Measurements from ENCODE around the gene CDYL.

CDYL gene, protein sequence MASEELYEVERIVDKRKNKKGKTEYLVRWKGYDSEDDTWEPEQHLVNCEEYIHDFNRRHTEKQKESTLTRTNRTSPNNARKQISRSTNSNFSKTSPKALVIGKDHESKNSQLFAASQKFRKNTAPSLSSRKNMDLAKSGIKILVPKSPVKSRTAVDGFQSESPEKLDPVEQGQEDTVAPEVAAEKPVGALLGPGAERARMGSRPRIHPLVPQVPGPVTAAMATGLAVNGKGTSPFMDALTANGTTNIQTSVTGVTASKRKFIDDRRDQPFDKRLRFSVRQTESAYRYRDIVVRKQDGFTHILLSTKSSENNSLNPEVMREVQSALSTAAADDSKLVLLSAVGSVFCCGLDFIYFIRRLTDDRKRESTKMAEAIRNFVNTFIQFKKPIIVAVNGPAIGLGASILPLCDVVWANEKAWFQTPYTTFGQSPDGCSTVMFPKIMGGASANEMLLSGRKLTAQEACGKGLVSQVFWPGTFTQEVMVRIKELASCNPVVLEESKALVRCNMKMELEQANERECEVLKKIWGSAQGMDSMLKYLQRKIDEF

DNA sequence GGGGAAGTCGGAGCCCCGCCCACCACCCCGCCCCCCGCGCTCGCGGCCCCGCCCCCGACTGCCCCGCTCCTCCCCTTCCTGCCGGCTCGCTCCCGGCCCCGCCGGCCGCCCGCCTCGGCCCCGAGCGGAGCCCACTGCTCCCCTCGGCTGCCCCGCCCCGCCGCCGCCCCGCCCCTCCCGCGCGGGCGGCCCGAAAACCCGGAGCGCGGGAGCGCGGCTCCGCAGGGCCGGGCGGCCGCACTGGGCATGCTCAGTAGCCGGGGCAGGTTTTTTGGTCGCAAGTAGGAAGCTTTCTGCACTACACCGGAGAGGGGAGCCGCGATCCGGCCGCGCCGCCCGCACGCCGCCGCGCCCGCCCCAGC, at the start of gene CDYL:
TSS of gene CDYL (plus strand) at position 274 of the 362 bp plus-strand sequence. CDS start 380 bp downstream, outside the sequence.
- Histone ChIP-seq H3F3A (ENCODE audit: insufficient read depth) (peaks cover 9% of the 10 kb centered on the region), H3K79me2 (ENCODE audit: insufficient read depth, low read length) (peaks cover 35% of the 10 kb centered on the region), H2AFZ (ENCODE audit: low read depth, low read length, severe bottlenecking) (no peak within 1 kb of the TSS), H3K4me2 (ENCODE audit: low read depth, low read length, poor library complexity, severe bottlenecking) (peak within 1 kb of the TSS; percentile 70), H3K36me3 (ENCODE audit: low read length) (peaks cover 9% of the 10 kb centered on the region; the same call in 1 of the 2 replicates), H3K9me2 (replicated peaks; ENCODE audit: insufficient read depth, low read length) (no peaks in the 10 kb centered on the region), H3K27ac (ENCODE audit: low read depth, low read length) (no peak within 1 kb of the TSS), H4K20me1 (ENCODE audit: low read depth, low read length) (peaks cover 35% of the 10 kb centered on the region), H3K27me3 (ENCODE audit: low read length) (peaks cover 5% of the 10 kb centered on the region; the same call in 1 of the 2 replicates), H3K4me3 (ENCODE audit: insufficient read depth, low read length, poor library complexity, severe bottlenecking) (peak within 1 kb of the TSS; percentile 60), H3K9me3 (ENCODE audit: insufficient read depth, low read length) (peaks cover 9% of the 10 kb centered on the region; the same call in 1 of the 2 replicates), H3K9ac (ENCODE audit: low read length) (peak within 1 kb of the TSS; percentile 47)
- TF ChIP-seq EZH2phosphoT487 (conservative IDR thresholded peaks at IDR 0.05; ENCODE audit: low read length) = no peak
- TF ChIP-seq, protein P1, sequence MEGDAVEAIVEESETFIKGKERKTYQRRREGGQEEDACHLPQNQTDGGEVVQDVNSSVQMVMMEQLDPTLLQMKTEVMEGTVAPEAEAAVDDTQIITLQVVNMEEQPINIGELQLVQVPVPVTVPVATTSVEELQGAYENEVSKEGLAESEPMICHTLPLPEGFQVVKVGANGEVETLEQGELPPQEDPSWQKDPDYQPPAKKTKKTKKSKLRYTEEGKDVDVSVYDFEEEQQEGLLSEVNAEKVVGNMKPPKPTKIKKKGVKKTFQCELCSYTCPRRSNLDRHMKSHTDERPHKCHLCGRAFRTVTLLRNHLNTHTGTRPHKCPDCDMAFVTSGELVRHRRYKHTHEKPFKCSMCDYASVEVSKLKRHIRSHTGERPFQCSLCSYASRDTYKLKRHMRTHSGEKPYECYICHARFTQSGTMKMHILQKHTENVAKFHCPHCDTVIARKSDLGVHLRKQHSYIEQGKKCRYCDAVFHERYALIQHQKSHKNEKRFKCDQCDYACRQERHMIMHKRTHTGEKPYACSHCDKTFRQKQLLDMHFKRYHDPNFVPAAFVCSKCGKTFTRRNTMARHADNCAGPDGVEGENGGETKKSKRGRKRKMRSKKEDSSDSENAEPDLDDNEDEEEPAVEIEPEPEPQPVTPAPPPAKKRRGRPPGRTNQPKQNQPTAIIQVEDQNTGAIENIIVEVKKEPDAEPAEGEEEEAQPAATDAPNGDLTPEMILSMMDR (IDR thresholded peaks at IDR 0.05; ENCODE audit: insufficient read depth, low read length, poor library complexity, severe bottlenecking) = no peak

DNA sequence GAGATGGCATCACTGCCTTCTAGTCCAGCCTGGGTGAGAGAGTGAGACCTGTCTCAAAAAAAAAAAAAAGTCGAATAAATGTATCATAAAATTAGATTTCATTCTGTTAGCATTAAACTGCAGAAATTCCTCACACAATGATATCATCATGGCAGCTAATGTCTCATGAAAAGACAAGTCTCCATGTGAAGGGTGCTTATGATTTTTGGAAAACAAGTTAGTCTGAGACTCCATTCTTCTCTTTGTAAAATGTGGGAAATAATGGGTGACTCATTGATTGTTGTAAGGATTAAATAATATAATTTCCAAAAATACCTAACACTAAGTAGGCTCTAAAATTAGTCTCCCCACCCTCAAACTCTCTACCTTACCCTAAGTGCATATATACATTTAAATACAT, 49.6 kb upstream of the CDYL start:
- TF ChIP-seq, protein P1 (IDR thresholded peaks at IDR 0.05; ENCODE audit: insufficient read depth, low read length, poor library complexity, severe bottlenecking) = no peak
- no peak for TF ChIP-seq EZH2phosphoT487 (conservative IDR thresholded peaks at IDR 0.05; ENCODE audit: low read length)
- Histone ChIP-seq H4K20me1 (ENCODE audit: low read depth, low read length) (no peaks in the 10 kb centered on the region), H3K9me2 (replicated peaks; ENCODE audit: insufficient read depth, low read length) (no peaks in the 10 kb centered on the region), H3F3A (ENCODE audit: insufficient read depth) (no peaks in the 10 kb centered on the region), H3K9me3 (ENCODE audit: insufficient read depth, low read length) (no peaks in the 10 kb centered on the region), H3K36me3 (ENCODE audit: low read length) (no peaks in the 10 kb centered on the region), H3K4me2 (ENCODE audit: low read depth, low read length, poor library complexity, severe bottlenecking) (no peak overlapping the region), H2AFZ (ENCODE audit: low read depth, low read length, severe bottlenecking) (no peak overlapping the region), H3K4me3 (ENCODE audit: insufficient read depth, low read length, poor library complexity, severe bottlenecking) (no peak overlapping the region), H3K27ac (ENCODE audit: low read depth, low read length) (no peak overlapping the region), H3K9ac (ENCODE audit: low read length) (no peak overlapping the region), H3K79me2 (ENCODE audit: insufficient read depth, low read length) (no peaks in the 10 kb centered on the region), H3K27me3 (ENCODE audit: low read length) (no peaks in the 10 kb centered on the region)

DNA sequence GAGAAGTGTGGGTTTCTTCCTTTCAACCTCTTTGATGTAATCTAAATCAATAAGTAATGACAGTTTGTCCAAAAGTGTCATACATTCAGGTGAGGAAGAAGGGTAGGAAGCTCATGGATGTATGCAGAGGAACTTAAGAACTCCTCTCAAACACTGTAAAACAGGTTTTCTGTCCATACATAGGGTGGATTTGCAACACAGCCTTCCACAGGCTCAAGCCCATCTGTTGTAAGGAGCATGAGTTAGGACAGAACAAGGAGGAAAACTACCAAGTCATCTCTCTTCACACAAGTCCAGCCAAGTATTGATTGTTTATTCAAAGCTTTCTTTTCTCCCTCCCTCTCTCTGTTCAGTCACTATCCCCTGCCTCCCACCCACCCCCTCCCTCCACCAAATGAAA, 49.0 kb upstream of the CDYL start:
- Histone ChIP-seq H3K9ac (ENCODE audit: low read length) (no peak overlapping the region), H3K79me2 (ENCODE audit: insufficient read depth, low read length) (no peaks in the 10 kb centered on the region), H3K36me3 (ENCODE audit: low read length) (no peaks in the 10 kb centered on the region), H3F3A (ENCODE audit: insufficient read depth) (no peaks in the 10 kb centered on the region), H3K9me2 (replicated peaks; ENCODE audit: insufficient read depth, low read length) (no peaks in the 10 kb centered on the region), H3K27me3 (ENCODE audit: low read length) (no peaks in the 10 kb centered on the region), H3K4me3 (ENCODE audit: insufficient read depth, low read length, poor library complexity, severe bottlenecking) (no peak overlapping the region), H3K9me3 (ENCODE audit: insufficient read depth, low read length) (no peaks in the 10 kb centered on the region), H4K20me1 (ENCODE audit: low read depth, low read length) (no peaks in the 10 kb centered on the region), H3K4me2 (ENCODE audit: low read depth, low read length, poor library complexity, severe bottlenecking) (no peak overlapping the region), H2AFZ (ENCODE audit: low read depth, low read length, severe bottlenecking) (no peak overlapping the region), H3K27ac (ENCODE audit: low read depth, low read length) (no peak overlapping the region)
- no peak for TF ChIP-seq EZH2phosphoT487 (conservative IDR thresholded peaks at IDR 0.05; ENCODE audit: low read length)
- TF ChIP-seq, protein P1 (IDR thresholded peaks at IDR 0.05; ENCODE audit: insufficient read depth, low read length, poor library complexity, severe bottlenecking) = no peak

Data from SU-DHL-6 (cell line).